GM12878 (cell line): ENCODE results near the gene CTDSP1. TPM values are rescaled to one million over a fixed set of nuclear protein-coding genes. Genes with fewer than 3 reads are reported as not detected.

Experiments used
- ATAC-seq: fragments of 200-7000 bp; cut with Tn5 transposase; 3 replicates; pipeline ENCODE4 v1.9.1; 2020; ENCODE audit warnings: mild to moderate bottlenecking, moderate library complexity
- BruUV-seq: library from RNA; stranded (reverse); fragments of 400-500 nt; replicated peaks from 2 replicates; lab custom pipeline; 2021; lab: Mats Ljungman, UMichigan
- CTCF ChIA-PET: fragments of 300-600 bp; sonication (Branson Sonifier 250); formaldehyde crosslinking; extraction: SDS; loops from one replicate; lab custom pipeline; 2021; ENCODE audit warnings: inconsistent platforms; lab: Yijun Ruan, JAX
- POLR2A ChIA-PET: fragments of 350-600 bp; formaldehyde crosslinking; extraction: SDS; loops from one replicate; lab custom pipeline; 2021; ENCODE audit warnings: inconsistent platforms; lab: Charles Lee
- RAD21 ChIA-PET: fragments of 300-600 bp; sonication (Branson Sonifier 250); formaldehyde crosslinking; loops from one replicate; lab custom pipeline; 2023; ENCODE audit warnings: antibody characterized with exemption; ENCODE audit not compliant: unreplicated experiment; lab: Charles Lee
- SMC1A ChIA-PET: fragments of 300-600 bp; sonication (Branson Sonifier 250); formaldehyde crosslinking; loops from one replicate; lab custom pipeline; 2023; ENCODE audit not compliant: unreplicated experiment, uncharacterized antibody; lab: Charles Lee
- DNase-seq: peaks from one replicate; pipeline ENCODE4 v3.0.0-alpha.2; 2011; ENCODE audit warnings: low read depth, low spot score
- FAIRE-seq: peaks from 3 replicates; lab custom pipeline; 2011; peaks lifted over from hg19 to GRCh38; lab: Jason Lieb, UNC
- H2AFZ ChIP-seq: 2 replicates; pipeline ENCODE4 v1.6.0; 2011; ENCODE audit warnings: low read depth, low read length, control low read depth; ENCODE audit not compliant: control insufficient read depth
- H3K27ac ChIP-seq: 2 replicates; pipeline ENCODE4 v1.5.1; 2011; ENCODE audit warnings: control low read depth; ENCODE audit not compliant: control insufficient read depth, insufficient read depth
- H3K27me3 ChIP-seq, 2 experiments: replicated peaks in 1 of 2; 2 replicates each; pipeline versions ENCODE4 v1.6.0 to v1.6.1; 2011; ENCODE audit warnings: low read length in 1 of 2; ENCODE audit not compliant: control insufficient read depth in 2 of 2, insufficient read depth in 2 of 2
- H3K36me3 ChIP-seq, 2 experiments: 2 replicates each; pipeline ENCODE4 v1.5.1; 2011; ENCODE audit warnings: low read length in 1 of 2; ENCODE audit not compliant: control insufficient read depth in 2 of 2, insufficient read depth in 2 of 2
- H3K4me1 ChIP-seq: 2 replicates; pipeline ENCODE4 v1.6.1; 2011; ENCODE audit warnings: mild to moderate bottlenecking, low read length, moderate library complexity, mixed read lengths; ENCODE audit not compliant: control insufficient read depth, insufficient read depth
- H3K4me2 ChIP-seq: 2 replicates; pipeline ENCODE4 v1.6.0; 2011; ENCODE audit warnings: control low read depth; ENCODE audit not compliant: control insufficient read depth, insufficient read depth
- H3K4me3 ChIP-seq: fragments of 200-600 bp; sonication (generic); 2 replicates; pipeline ENCODE4 v1.5.1; 2016
- H3K79me2 ChIP-seq: 2 replicates; pipeline ENCODE4 v1.6.0; 2011; ENCODE audit warnings: low read length; ENCODE audit not compliant: control insufficient read depth, insufficient read depth
- H3K9ac ChIP-seq: 2 replicates; pipeline ENCODE4 v1.8.0; 2011; ENCODE audit warnings: low read length, control low read depth, mixed read lengths; ENCODE audit not compliant: control insufficient read depth, insufficient read depth
- H3K9me3 ChIP-seq: replicated peaks from 3 replicates; pipeline ENCODE4 v1.5.1; 2011; ENCODE audit warnings: mild to moderate bottlenecking, low read length; ENCODE audit not compliant: control insufficient read depth, insufficient read depth
- H4K20me1 ChIP-seq: 2 replicates; pipeline ENCODE4 v1.6.0; 2011; ENCODE audit not compliant: control insufficient read depth, insufficient read depth
- BHLHE40 ChIP-seq, 2 experiments: fragments of 450-650 bp in 1 of 2; IDR thresholded peaks; 2 replicates each; pipeline ENCODE4 v1.6.1; 2011 to 2017; ENCODE audit warnings: low read depth in 2 of 2, borderline replicate concordance in 1 of 2, improper control_type of control experiment in 1 of 2, low read length in 1 of 2, mild to moderate bottlenecking in 1 of 2
- MTA2 ChIP-seq: fragments of 450-650 bp; IDR thresholded peaks from 2 replicates; pipeline ENCODE4 v1.6.1; 2016; ENCODE audit warnings: low read depth, mild to moderate bottlenecking, moderate library complexity
- PAX5 ChIP-seq: IDR thresholded peaks from 2 replicates; pipeline ENCODE4 v1.6.1; 2011; ENCODE audit warnings: low read depth, low read length, borderline replicate concordance
- POU2F2 ChIP-seq: IDR thresholded peaks from 3 replicates; pipeline ENCODE4 v1.6.1; 2011; ENCODE audit warnings: low read depth, mild to moderate bottlenecking, low read length, borderline replicate concordance
- SMAD5 ChIP-seq: IDR thresholded peaks from 2 replicates; pipeline ENCODE4 v1.6.1; 2016; ENCODE audit warnings: antibody characterized with exemption, low read depth
- SRF ChIP-seq, 2 experiments: IDR thresholded peaks; 2 replicates each; pipeline ENCODE4 v1.6.1; 2011; ENCODE audit warnings: low read depth in 2 of 2, low read length in 2 of 2, mild to moderate bottlenecking in 1 of 2, moderate library complexity in 1 of 2
- TCF12 ChIP-seq: IDR thresholded peaks from 2 replicates; pipeline ENCODE4 v1.6.1; 2011; ENCODE audit warnings: low read depth, mild to moderate bottlenecking, low read length
- TCF3 ChIP-seq: IDR thresholded peaks from 2 replicates; pipeline ENCODE4 v1.6.1; 2012; ENCODE audit warnings: low read depth, mild to moderate bottlenecking, low read length, borderline replicate concordance; ENCODE audit not compliant: insufficient read depth
- ZNF217 ChIP-seq: fragments of 450-650 bp; IDR thresholded peaks from 2 replicates; pipeline ENCODE4 v1.6.1; 2017; ENCODE audit warnings: antibody characterized with exemption, mild to moderate bottlenecking
- ZNF24 ChIP-seq: fragments of 450-650 bp; IDR thresholded peaks from 2 replicates; pipeline ENCODE4 v1.6.1; 2017; ENCODE audit warnings: antibody characterized with exemption, mild to moderate bottlenecking
- WGBS: methylation state at CpG from one replicate; pipeline ENCODE4 v1.1.6; 2016; ENCODE audit warnings: low lambda C conversion rate; ENCODE audit not compliant: insufficient replicate concordance, insufficient coverage; ENCODE audit errors: missing lambda C conversion rate; 5-methylcytosine and 5-hydroxymethylcytosine counted together
- in situ Hi-C: fragments of 300-500 bp; cut with MboI; formaldehyde crosslinking; loops from 9 replicates; pipeline ENCODE4 v1.14.3; 2018; ENCODE audit warnings: mixed read lengths
- intact Hi-C: fragments of 100-400 bp; cut with micrococcal nuclease; formaldehyde crosslinking; loops from one replicate; pipeline ENCODE4 v1.14.2; 2022; ENCODE audit not compliant: unreplicated experiment
- polyA plus RNA-seq, 11 experiments: library from polyadenylated mRNA; depleted of rRNA in 4 of 11; unstranded in 6 of 11; stranded (reverse) in 5 of 11; fragments of >200 nt; fragmentation: Nextera tagmentation in 4 of 11; fragmentation: Illumina TruSeq in 1 of 11; extraction: Ambion mirVana in 4 of 11; extraction: Trizol in 1 of 11; gene quantifications; 1 replicate in 1 of 11; 2 replicates in 10 of 11; pipeline versions ENCODE4 v1.2.1 to v1.2.3, GENCODE V29; 2011 to 2016; ENCODE audit warnings: inconsistent platforms in 2 of 11, missing spikeins in 2 of 11, low read depth in 1 of 11
- total RNA-seq, 4 experiments: library from RNA; depleted of rRNA in 3 of 4; stranded (reverse); fragments of >200 nt in 3 of 4; fragmentation: Illumina TruSeq in 1 of 4; extraction: Trizol in 1 of 4; gene quantifications; 2 replicates each; pipeline versions ENCODE4 v1.2.1 to v1.2.3, GENCODE V29; 2013 to 2021
- TF ChIP-seq, protein P1 (sequence below): fragments of 450-650 bp; IDR thresholded peaks from 2 replicates; pipeline ENCODE4 v1.6.1; 2016; ENCODE audit warnings: mild to moderate bottlenecking
- TF ChIP-seq, protein P2 (sequence below): fragments of 150-350 bp; IDR thresholded peaks from 2 replicates; pipeline ENCODE4 v1.6.1; 2014; ENCODE audit warnings: mild to moderate bottlenecking, low read depth, low read length
- TF ChIP-seq, protein P3 (sequence below): fragments of 450-650 bp; IDR thresholded peaks from 2 replicates; pipeline ENCODE4 v1.6.1; 2017; ENCODE audit warnings: borderline replicate concordance
- TF ChIP-seq, protein P4 (sequence below): IDR thresholded peaks from 2 replicates; pipeline ENCODE4 v1.6.1; 2012; ENCODE audit warnings: low read depth, low read length, improper control_type of control experiment

Gene CTDSP1
- total and polyA plus RNA-seq, 10 of the 15 experiments (the other 5 are each of a cell fraction or from before 2014, with no cell fraction given) = 3.0 to 75.9 (median 34.4) TPM

DNA sequence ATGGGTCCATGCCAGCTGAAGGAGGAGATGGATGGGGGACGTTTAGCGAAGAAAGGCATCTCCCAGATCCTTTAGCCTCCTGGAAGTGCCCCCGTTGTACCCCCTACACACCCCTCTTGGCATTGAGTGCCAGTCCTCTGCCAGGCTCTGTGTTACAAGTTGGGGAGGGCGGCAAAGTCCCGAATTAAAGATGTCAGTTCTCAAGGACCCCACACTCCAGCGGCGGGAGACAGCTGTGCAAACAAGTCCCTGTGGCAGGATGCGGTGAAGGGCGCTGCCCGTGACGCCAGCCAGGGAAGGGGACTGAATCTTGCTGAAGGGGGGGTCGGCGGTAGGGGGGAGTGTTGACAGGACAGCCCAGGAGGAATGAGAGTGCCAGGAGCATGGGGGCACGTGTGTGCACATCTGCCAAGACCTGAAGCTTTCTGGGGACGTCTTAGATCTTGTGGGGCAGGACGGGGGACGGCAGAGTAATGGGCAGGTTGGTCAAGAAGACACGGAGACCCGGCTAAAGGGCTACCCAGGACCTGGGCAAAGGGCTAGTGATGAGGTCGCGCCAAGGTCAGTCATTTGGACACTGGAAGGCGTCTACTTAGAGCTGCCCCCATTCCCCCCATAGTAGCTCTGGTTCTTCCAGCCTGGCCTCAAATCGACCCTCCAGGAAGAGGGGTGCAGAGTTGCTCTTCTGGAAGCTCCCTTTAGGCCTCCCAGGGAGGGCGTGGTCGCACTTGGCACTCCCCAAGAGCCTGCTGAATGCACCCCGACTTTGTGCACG lies 2.8 kb upstream of the CTDSP1 start:
- Histone ChIP-seq H4K20me1 (peaks cover 4% of the 10 kb centered on the region; the same call in 1 of the 2 replicates), H3K79me2 (peaks cover 46% of the 10 kb centered on the region), H3K27me3 (no peaks in the 10 kb centered on the region), H3K36me3 (peaks cover 0 to 4% of the 10 kb centered on the region in 2 experiments; a peak in 1 of 4 replicates), H3K27ac (peak overlapping the region; percentile 96), H3K4me1 (peaks cover 32% of the 10 kb centered on the region), H3K4me2 (peak overlapping the region; percentile 100), H2AFZ (peak overlapping the region; percentile 56), H3K4me3 (peak overlapping the region; percentile 84), H3K9me3 (no peaks in the 10 kb centered on the region), H3K9ac (peak overlapping the region; percentile 89)
- BruUV-seq = no TSS peak
- intact Hi-C loops = loop anchor here (1.0 to 5.0 kb wide), 7 partner anchors 30 to 260 kb away; partner anchors contain the start of genes AAMP, ARPC2, BCS1L and CATIP
- FAIRE-seq (peak; percentile 31), DNase-seq (no peak), ATAC-seq (peak; percentile 2)
- under 1% methylated on average over 27 of the region's 27 CpGs for WGBS
- SMC1A ChIA-PET = interaction anchor here (0.6 to 2.3 kb wide), 11 partner anchors 64 to 124 kb away, joined by 3 to 8 read pairs (median 3); no protein-coding TSS in a partner anchor
- POLR2A ChIA-PET = interaction anchor here (0.7 to 2.8 kb wide), 10 partner anchors 8 to 490 kb away, joined by 3 to 19 read pairs (median 6); partner anchors contain the start of genes AAMP and WNT10A
- in situ Hi-C loops = loop anchor here (25.0 kb wide), 1 partner anchor 110 kb away; the partner anchor contains the start of gene TMBIM1
- RAD21 ChIA-PET = interaction anchor here (0.6 to 2.5 kb wide), 12 partner anchors 9 to 502 kb away, joined by 3 to 14 read pairs (median 4); partner anchors contain the start of genes AAMP, PNKD and SLC11A1
- CTCF ChIA-PET = interaction anchor here (0.6 to 4.9 kb wide), 14 partner anchors 8 to 174 kb away, joined by 3 to 34 read pairs (median 4); partner anchors contain the start of gene TMBIM1
- TF ChIP-seq MTA2 = peak; percentile 8; the same call in 1 of the 2 replicates
- TF ChIP-seq SMAD5 = no peak
- TF ChIP-seq TCF12 = peak; percentile 71
- TF ChIP-seq TCF3 = 0 out of 2 replicates have a peak, but pooled peaks have one; percentile 58
- TF ChIP-seq ZNF24 = no peak
- TF ChIP-seq SRF (IDR thresholded peaks at IDR 0.05; ENCODE audit: low read depth in 2 of 2, low read length in 2 of 2) = 0 out of 4 replicates have a peak, but pooled peaks of 1 of the 2 experiments have one; percentile 8
- TF ChIP-seq, protein P1, sequence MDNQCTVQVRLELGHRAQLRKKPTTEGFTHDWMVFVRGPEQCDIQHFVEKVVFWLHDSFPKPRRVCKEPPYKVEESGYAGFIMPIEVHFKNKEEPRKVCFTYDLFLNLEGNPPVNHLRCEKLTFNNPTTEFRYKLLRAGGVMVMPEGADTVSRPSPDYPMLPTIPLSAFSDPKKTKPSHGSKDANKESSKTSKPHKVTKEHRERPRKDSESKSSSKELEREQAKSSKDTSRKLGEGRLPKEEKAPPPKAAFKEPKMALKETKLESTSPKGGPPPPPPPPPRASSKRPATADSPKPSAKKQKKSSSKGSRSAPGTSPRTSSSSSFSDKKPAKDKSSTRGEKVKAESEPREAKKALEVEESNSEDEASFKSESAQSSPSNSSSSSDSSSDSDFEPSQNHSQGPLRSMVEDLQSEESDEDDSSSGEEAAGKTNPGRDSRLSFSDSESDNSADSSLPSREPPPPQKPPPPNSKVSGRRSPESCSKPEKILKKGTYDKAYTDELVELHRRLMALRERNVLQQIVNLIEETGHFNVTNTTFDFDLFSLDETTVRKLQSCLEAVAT = peak; percentile 10; the same call in 1 of the 2 replicates
- TF ChIP-seq, protein P2, sequence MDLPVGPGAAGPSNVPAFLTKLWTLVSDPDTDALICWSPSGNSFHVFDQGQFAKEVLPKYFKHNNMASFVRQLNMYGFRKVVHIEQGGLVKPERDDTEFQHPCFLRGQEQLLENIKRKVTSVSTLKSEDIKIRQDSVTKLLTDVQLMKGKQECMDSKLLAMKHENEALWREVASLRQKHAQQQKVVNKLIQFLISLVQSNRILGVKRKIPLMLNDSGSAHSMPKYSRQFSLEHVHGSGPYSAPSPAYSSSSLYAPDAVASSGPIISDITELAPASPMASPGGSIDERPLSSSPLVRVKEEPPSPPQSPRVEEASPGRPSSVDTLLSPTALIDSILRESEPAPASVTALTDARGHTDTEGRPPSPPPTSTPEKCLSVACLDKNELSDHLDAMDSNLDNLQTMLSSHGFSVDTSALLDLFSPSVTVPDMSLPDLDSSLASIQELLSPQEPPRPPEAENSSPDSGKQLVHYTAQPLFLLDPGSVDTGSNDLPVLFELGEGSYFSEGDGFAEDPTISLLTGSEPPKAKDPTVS = no peak
- TF ChIP-seq, protein P3, sequence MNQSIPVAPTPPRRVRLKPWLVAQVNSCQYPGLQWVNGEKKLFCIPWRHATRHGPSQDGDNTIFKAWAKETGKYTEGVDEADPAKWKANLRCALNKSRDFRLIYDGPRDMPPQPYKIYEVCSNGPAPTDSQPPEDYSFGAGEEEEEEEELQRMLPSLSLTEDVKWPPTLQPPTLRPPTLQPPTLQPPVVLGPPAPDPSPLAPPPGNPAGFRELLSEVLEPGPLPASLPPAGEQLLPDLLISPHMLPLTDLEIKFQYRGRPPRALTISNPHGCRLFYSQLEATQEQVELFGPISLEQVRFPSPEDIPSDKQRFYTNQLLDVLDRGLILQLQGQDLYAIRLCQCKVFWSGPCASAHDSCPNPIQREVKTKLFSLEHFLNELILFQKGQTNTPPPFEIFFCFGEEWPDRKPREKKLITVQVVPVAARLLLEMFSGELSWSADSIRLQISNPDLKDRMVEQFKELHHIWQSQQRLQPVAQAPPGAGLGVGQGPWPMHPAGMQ = no peak
- TF ChIP-seq ZNF217 = 0 out of 2 replicates have a peak, but pooled peaks have one; percentile 20
- peak; percentile 67 to 88; a peak in 3 of 4 replicates for TF ChIP-seq BHLHE40 (IDR thresholded peaks at IDR 0.05; ENCODE audit: borderline replicate concordance in 1 of 2, low read depth in 2 of 2, low read length in 1 of 2)
- TF ChIP-seq, protein P4, sequence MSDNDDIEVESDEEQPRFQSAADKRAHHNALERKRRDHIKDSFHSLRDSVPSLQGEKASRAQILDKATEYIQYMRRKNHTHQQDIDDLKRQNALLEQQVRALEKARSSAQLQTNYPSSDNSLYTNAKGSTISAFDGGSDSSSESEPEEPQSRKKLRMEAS = peak; percentile 25; the same call in 1 of the 2 replicates
- 0 out of 3 replicates have a peak, but pooled peaks have one; percentile 44 for TF ChIP-seq POU2F2
- 0 out of 2 replicates have a peak, but pooled peaks have one; percentile 57 for TF ChIP-seq PAX5
